Smooth muscle cell (in vitro differentiated cells): Measurements from ENCODE around the gene R3HDM2. TPM values are rescaled to one million over a fixed set of nuclear protein-coding genes. Genes with fewer than 3 reads are reported as not detected.

Source experiments
- DNase-seq: peaks from one replicate; lab custom pipeline; 2025; ENCODE audit not compliant: unreplicated experiment; lab: John Stamatoyannopoulos, UW
- H2AFZ ChIP-seq: fragments of 200-600 bp; sonication (generic); 2 replicates; pipeline ENCODE4 v1.6.0; 2016; ENCODE audit warnings: antibody characterized with exemption, low read depth, mild to moderate bottlenecking
- H3F3A ChIP-seq: fragments of 200-600 bp; sonication (generic); 2 replicates; pipeline ENCODE4 v1.6.0; 2017; ENCODE audit warnings: antibody characterized with exemption, low read depth
- H3K27ac ChIP-seq: fragments of 200-600 bp; sonication (generic); 2 replicates; pipeline ENCODE4 v1.5.1; 2016; ENCODE audit warnings: low read depth, mild to moderate bottlenecking
- H3K27me3 ChIP-seq: fragments of 200-600 bp; sonication (generic); 2 replicates; pipeline ENCODE4 v1.6.1; 2016; ENCODE audit warnings: low read depth, mild to moderate bottlenecking
- H3K36me3 ChIP-seq: fragments of 200-600 bp; sonication (generic); 2 replicates; pipeline ENCODE4 v1.5.1; 2016; ENCODE audit warnings: low read depth
- H3K4me1 ChIP-seq: fragments of 200-600 bp; sonication (generic); 2 replicates; pipeline ENCODE4 v1.5.1; 2016; ENCODE audit warnings: low read depth
- H3K4me2 ChIP-seq: fragments of 200-600 bp; sonication (generic); 2 replicates; pipeline ENCODE4 v1.6.0; 2016; ENCODE audit warnings: mild to moderate bottlenecking
- H3K4me3 ChIP-seq: fragments of 200-600 bp; sonication (generic); 2 replicates; pipeline ENCODE4 v1.5.1; 2016; ENCODE audit warnings: mild to moderate bottlenecking
- H3K79me2 ChIP-seq: fragments of 200-600 bp; sonication (generic); 2 replicates; pipeline ENCODE4 v1.6.0; 2016; ENCODE audit warnings: low read depth, mild to moderate bottlenecking
- H3K9ac ChIP-seq: fragments of 200-600 bp; sonication (generic); 2 replicates; pipeline ENCODE4 v1.6.0; 2016; ENCODE audit warnings: low read depth
- H3K9me3 ChIP-seq: fragments of 200-600 bp; sonication (generic); replicated peaks from 2 replicates; pipeline ENCODE4 v1.5.1; 2016; ENCODE audit warnings: low read depth
- H4K20me1 ChIP-seq: fragments of 200-600 bp; sonication (generic); 2 replicates; pipeline ENCODE4 v1.6.0; 2016; ENCODE audit warnings: low read depth
- CTCF ChIP-seq: fragments of 200-600 bp; sonication (generic); IDR thresholded peaks from 2 replicates; pipeline ENCODE4 v1.5.1; 2017; ENCODE audit warnings: borderline replicate concordance, mild to moderate bottlenecking, antibody characterized with exemption; ENCODE audit not compliant: insufficient read depth, poor library complexity, severe bottlenecking
- WGBS: methylation state at CpG from one replicate; pipeline ENCODE4 v1.1.7; 2016; ENCODE audit warnings: low lambda C conversion rate; 5-methylcytosine and 5-hydroxymethylcytosine counted together
- polyA plus RNA-seq: library from polyadenylated mRNA; unstranded; fragments of >200 nt; fragmentation: Nextera tagmentation; extraction: Ambion mirVana; gene quantifications from 2 replicates; pipeline ENCODE4 v1.2.1, GENCODE V29; 2016
- total RNA-seq: library from RNA; depleted of rRNA; stranded (reverse); fragments of >200 nt; gene quantifications from 2 replicates; pipeline ENCODE4 v1.2.3, GENCODE V29; 2014

Gene R3HDM2
- total and polyA plus RNA-seq, 2 experiments from 2014 or later, result 12.2 to 16.0 TPM

DNA sequence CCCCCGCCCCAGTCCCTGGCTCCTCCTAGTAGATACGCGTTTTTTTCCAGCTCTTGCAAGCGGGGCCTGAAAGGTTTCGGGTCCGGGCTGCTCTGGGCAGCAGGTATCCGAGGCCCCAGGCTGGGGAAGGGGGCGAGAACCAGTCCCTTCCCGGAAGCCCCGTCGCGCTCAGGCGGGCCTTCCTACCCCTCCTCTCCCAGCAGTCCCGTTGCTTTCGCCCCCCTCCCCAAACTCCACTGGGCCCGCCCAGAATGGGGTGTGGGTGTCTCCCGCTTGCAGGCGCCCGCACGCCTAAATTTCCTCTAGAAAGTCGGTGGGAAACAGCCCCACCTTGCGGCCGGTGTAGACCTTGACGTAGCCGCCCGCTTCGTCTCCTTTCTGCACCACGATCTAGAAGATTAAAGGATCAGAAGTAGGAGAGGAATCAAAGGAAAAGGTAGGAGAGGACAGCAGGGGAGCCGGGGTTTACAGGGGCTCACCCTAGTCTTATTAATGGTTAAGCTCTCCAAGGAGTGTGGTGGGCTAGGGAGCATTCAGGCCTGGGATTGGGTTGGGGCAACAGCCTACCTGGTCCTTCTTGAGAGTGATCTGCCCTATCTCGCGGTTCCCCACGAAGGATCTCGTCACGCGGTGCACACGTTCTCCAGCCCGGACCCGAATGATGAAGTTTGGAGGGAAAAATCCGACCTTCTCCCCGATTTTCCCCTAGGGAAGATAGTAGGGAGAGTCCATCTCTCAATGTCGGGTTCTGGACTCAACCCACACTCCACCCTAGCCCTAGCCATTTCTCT is 187.1 kb downstream of the R3HDM2 start:
- Histone ChIP-seq H3K27ac (no peak overlapping the region), H3K9ac (peak overlapping the region; percentile 1), H4K20me1 (peaks cover 35% of the 10 kb centered on the region), H3K4me1 (peaks cover 29% of the 10 kb centered on the region), H3K79me2 (no peaks in the 10 kb centered on the region), H3K9me3 (no peaks in the 10 kb centered on the region), H3F3A (no peaks in the 10 kb centered on the region), H3K4me2 (peak overlapping the region; percentile 99), H3K27me3 (peaks cover 18% of the 10 kb centered on the region), H2AFZ (no peak overlapping the region), H3K36me3 (no peaks in the 10 kb centered on the region), H3K4me3 (peak overlapping the region; percentile 57)
- WGBS, result 19% methylated on average over 39 of the region's 41 CpGs
- DNase-seq, result peak; percentile 39
- TF ChIP-seq CTCF, result peak; percentile 75

DNA sequence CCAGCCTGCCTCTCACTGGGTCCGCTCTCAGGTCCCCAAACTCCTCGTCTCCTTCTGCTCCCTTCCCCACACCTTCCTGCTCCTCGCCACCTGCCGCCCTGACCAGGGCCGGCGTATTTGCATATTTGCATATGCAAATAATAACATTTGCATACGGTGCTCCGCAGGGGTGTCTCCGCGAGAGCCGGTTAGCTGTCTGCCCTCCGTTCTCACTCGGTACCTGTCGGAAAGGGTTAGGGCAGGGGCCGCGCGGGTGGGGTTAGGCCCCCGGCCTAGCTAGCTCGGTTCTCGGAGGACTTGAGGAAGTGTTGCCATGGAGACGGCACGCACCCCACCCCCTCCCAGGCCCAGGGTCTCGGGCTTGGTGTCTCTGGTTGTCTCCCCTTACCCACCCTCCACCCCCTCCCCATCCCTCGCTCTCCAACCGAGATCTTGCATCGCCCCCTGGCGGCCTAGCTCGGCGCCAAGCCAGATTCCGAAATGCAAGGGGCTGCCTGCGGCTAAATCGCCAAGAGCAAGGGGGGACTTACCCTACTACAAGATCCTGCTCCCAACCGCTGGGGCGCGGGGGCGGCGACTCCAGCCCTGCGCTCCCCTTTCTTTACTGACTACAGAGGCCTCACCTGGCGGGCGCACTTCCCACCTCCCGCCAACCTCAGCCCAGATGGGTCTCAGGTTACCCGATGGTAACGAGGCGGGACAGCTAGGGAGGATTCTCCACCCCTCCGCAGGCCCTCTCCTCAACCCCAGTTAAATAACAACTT is 188.0 kb downstream of the R3HDM2 start:
- WGBS, result 3% methylated on average over 40 of the region's 45 CpGs
- Histone ChIP-seq H3K9ac (peak overlapping the region; percentile 1), H2AFZ (no peak overlapping the region), H3K9me3 (no peaks in the 10 kb centered on the region), H3K27ac (no peak overlapping the region), H3K27me3 (peaks cover 18% of the 10 kb centered on the region), H3K79me2 (no peaks in the 10 kb centered on the region), H4K20me1 (peaks cover 35% of the 10 kb centered on the region), H3F3A (no peaks in the 10 kb centered on the region), H3K36me3 (no peaks in the 10 kb centered on the region), H3K4me1 (peaks cover 29% of the 10 kb centered on the region), H3K4me2 (peak overlapping the region; percentile 99), H3K4me3 (peak overlapping the region; percentile 57)
- peak; percentile 30 for DNase-seq
- TF ChIP-seq CTCF, result peak; percentile 74

- H3K4me3 ChIP-seq, result peak overlapping the region; percentile 57
- H3K36me3 ChIP-seq, result no peaks in the 10 kb centered on the region
- H4K20me1 ChIP-seq, result peaks cover 37% of the 10 kb centered on the region
- no peak for TF ChIP-seq CTCF
- no peak for DNase-seq
- 8% methylated on average over 10 of the region's 18 CpGs for WGBS
- H3K9me3 ChIP-seq, result no peaks in the 10 kb centered on the region
- H3K79me2 ChIP-seq, result no peaks in the 10 kb centered on the region
- H3K4me2 ChIP-seq, result peak overlapping the region; percentile 99
- no peak overlapping the region for H3K27ac ChIP-seq
- H3F3A ChIP-seq, result peaks cover 4% of the 10 kb centered on the region
- no peak overlapping the region for H3K9ac ChIP-seq
- peaks cover 29% of the 10 kb centered on the region for H3K4me1 ChIP-seq
- H3K27me3 ChIP-seq, result peaks cover 18% of the 10 kb centered on the region
- H2AFZ ChIP-seq, result no peak overlapping the region
These were observed 188.5 kb downstream of the R3HDM2 start for GRCh38 chr12:57242329-57242690.
